ENCODE measurements around the gene WNT6. TPM values are rescaled to one million over a fixed set of nuclear protein-coding genes. Genes with fewer than 3 reads are reported as not detected.

Gene WNT6
- total and polyA plus RNA-seq, 4 experiments from 2014 or later: 0.26 TPM; not detected in 3

DNA sequence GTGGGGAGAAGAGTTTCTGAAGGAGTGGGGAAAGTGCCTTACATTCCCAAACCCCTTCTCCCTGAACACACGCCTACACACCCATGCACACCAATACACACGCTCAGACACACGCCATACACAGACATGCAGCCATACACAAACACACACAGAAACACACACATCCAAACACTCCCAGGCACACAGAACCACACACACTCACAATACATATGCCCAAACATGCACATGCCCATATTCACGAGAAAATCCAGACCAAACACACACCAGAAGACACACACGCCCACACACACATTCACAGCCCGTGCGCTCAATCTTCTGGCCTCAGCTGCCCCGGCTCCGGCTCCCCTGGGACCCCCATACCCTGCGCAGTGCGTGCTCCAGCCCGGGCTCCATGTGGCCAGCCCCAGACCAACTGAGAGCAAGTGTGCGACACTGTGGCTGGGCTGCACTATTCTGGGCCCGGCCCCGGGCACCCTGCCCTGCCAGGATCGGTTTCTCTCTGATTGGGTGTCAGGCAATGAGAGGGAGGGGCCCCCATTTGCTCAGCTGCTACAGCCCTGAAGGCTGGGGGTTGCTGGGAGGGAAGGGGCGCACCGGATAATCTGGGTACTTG lies 28.1 kb upstream of the WNT6 start, which contains the start of gene PRKAG3:
PRKAG3 (minus strand) TSS at position 426 of the 613 bp plus-strand sequence.
- H3K27ac Mint-ChIP-seq: peak within 1 kb of the TSS in 2 of 7 donors; percentile 48 to 68
- peaks cover 0 to 3% (median 0%) of the 10 kb centered on the region in 8 donors for H3K9me3 Mint-ChIP-seq
- H3K27me3 Mint-ChIP-seq: peaks cover 27 to 44% of the 10 kb centered on the region in 2 donors
- H3K27me3 ChIP-seq (ENCODE audit: insufficient read depth, low read length): no peaks in the 10 kb centered on the region
- H3K4me3 ChIP-seq (ENCODE audit: low read length in 2 of 2): no peak within 1 kb of the TSS
- CTCF ChIA-PET (ENCODE audit: partially characterized antibody): no interaction called here
- DNase-seq: no peak
- no peaks in the 10 kb centered on the region for H3K9me3 ChIP-seq (ENCODE audit: control insufficient read depth in 1 of 2, low read length in 2 of 2)
- intact Hi-C loops (cut with micrococcal nuclease): no loop called here
- POLR2A ChIA-PET (ENCODE audit: partially characterized antibody): no interaction called here
- no peak within 1 kb of the TSS for H3K4me3 Mint-ChIP-seq
- H3K4me1 ChIP-seq (ENCODE audit: insufficient read depth, low read length): no peaks in the 10 kb centered on the region
- H3K27ac ChIP-seq (ENCODE audit: low read depth, low read length): no peak within 1 kb of the TSS
- no peaks in the 10 kb centered on the region for H3K4me1 Mint-ChIP-seq
- H3K36me3 ChIP-seq (ENCODE audit: insufficient read depth, low read length): no peaks in the 10 kb centered on the region
- no peaks in the 10 kb centered on the region for H3K36me3 Mint-ChIP-seq

DNA sequence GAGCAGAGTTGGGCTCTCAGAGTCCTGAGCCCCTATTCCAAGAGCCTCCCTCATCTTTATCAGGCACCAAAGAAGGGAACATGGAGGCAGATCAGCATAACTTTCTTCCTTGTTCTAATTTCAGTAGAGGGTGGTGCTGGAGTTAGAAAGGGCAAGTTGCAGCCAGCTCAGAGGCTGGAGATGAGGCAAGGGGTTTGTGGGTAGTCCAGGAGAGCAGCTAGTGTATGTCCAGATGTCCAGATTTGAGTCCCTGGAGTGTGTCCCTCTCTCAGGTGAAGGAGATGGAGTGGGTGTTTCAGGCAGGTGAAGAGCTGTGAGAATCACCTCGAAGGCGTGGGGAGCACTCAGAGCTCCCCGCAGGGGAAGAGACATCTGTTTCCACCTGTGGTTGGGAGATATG lies 27.5 kb upstream of the WNT6 start:
- ChIA-PET POLR2A (ENCODE audit: partially characterized antibody) (no interaction called here), CTCF (ENCODE audit: partially characterized antibody) (no interaction called here)
- intact Hi-C loops (cut with micrococcal nuclease): no loop called here
- Histone ChIP-seq H3K4me1 (ENCODE audit: insufficient read depth, low read length) (no peaks in the 10 kb centered on the region), H3K27me3 (ENCODE audit: insufficient read depth, low read length) (no peaks in the 10 kb centered on the region), H3K36me3 (ENCODE audit: insufficient read depth, low read length) (no peaks in the 10 kb centered on the region), H3K4me3 (ENCODE audit: low read length in 2 of 2) (no peak overlapping the region), H3K27ac (ENCODE audit: low read depth, low read length) (no peak overlapping the region), H3K9me3 (ENCODE audit: control insufficient read depth in 1 of 2, low read length in 2 of 2) (no peaks in the 10 kb centered on the region)
- Mint-ChIP-seq H3K4me1 (no peaks in the 10 kb centered on the region), H3K9me3 (peaks cover 0 to 7% (median 5%) of the 10 kb centered on the region in 8 donors), H3K27ac (peak overlapping the region in 2 of 7 donors; percentile 48 to 68), H3K27me3 (peaks cover 29 to 45% of the 10 kb centered on the region in 2 donors), H3K36me3 (no peaks in the 10 kb centered on the region), H3K4me3 (no peak overlapping the region)
- no peak for DNase-seq

GRCh38 chr2:218832520-218832919 lies 27.1 kb upstream of the WNT6 start:
- H3K36me3 ChIP-seq (ENCODE audit: insufficient read depth, low read length): no peaks in the 10 kb centered on the region
- Mint-ChIP-seq H3K27me3 (peaks cover 30 to 44% of the 10 kb centered on the region in 2 donors), H3K27ac (no peak overlapping the region), H3K4me1 (no peaks in the 10 kb centered on the region), H3K4me3 (no peak overlapping the region), H3K9me3 (peaks cover 0 to 11% (median 9%) of the 10 kb centered on the region in 8 donors), H3K36me3 (no peaks in the 10 kb centered on the region)
- no peaks in the 10 kb centered on the region for H3K9me3 ChIP-seq (ENCODE audit: control insufficient read depth in 1 of 2, low read length in 2 of 2)
- no peak overlapping the region for H3K4me3 ChIP-seq (ENCODE audit: low read length in 2 of 2)
- H3K27me3 ChIP-seq (ENCODE audit: insufficient read depth, low read length): no peaks in the 10 kb centered on the region
- intact Hi-C loops (cut with micrococcal nuclease): no loop called here
- DNase-seq: no peak
- no peak overlapping the region for H3K27ac ChIP-seq (ENCODE audit: low read depth, low read length)
- CTCF ChIA-PET (ENCODE audit: partially characterized antibody): no interaction called here
- POLR2A ChIA-PET (ENCODE audit: partially characterized antibody): no interaction called here
- H3K4me1 ChIP-seq (ENCODE audit: insufficient read depth, low read length): no peaks in the 10 kb centered on the region

- Histone ChIP-seq H3K36me3 (ENCODE audit: insufficient read depth, low read length) (no peaks in the 10 kb centered on the region), H3K27me3 (ENCODE audit: insufficient read depth, low read length) (no peaks in the 10 kb centered on the region), H3K27ac (ENCODE audit: low read depth, low read length) (no peak overlapping the region), H3K9me3 (ENCODE audit: control insufficient read depth in 1 of 2, low read length in 2 of 2) (no peaks in the 10 kb centered on the region), H3K4me3 (ENCODE audit: low read length in 2 of 2) (no peak overlapping the region), H3K4me1 (ENCODE audit: insufficient read depth, low read length) (no peaks in the 10 kb centered on the region)
- intact Hi-C loops (cut with micrococcal nuclease): no loop called here
- ChIA-PET CTCF (ENCODE audit: partially characterized antibody) (no interaction called here), POLR2A (ENCODE audit: partially characterized antibody) (no interaction called here)
- no peak for DNase-seq
- no peaks in the 10 kb centered on the region for H3K4me1 Mint-ChIP-seq
- H3K27me3 Mint-ChIP-seq: peaks cover 29 to 48% of the 10 kb centered on the region in 2 donors
- no peak overlapping the region for H3K4me3 Mint-ChIP-seq
- peaks cover 0 to 17% (median 14%) of the 10 kb centered on the region in 8 donors for H3K9me3 Mint-ChIP-seq
- peaks cover 0 to 4% of the 10 kb centered on the region in 2 donors for H3K36me3 Mint-ChIP-seq
- peak overlapping the region in 1 of 7 donors; percentile 18 for H3K27ac Mint-ChIP-seq
These were observed 26.5 kb upstream of the WNT6 start for GRCh38 chr2:218833023-218833609.

GRCh38 chr2:218834685-218835084 lies 24.9 kb upstream of the WNT6 start:
- DNase-seq: no peak
- intact Hi-C loops (cut with micrococcal nuclease): no loop called here
- POLR2A ChIA-PET (ENCODE audit: partially characterized antibody): no interaction called here
- peaks cover 41 to 45% of the 10 kb centered on the region in 2 donors for H3K27me3 Mint-ChIP-seq
- CTCF ChIA-PET (ENCODE audit: partially characterized antibody): no interaction called here
- H3K9me3 ChIP-seq (ENCODE audit: control insufficient read depth in 1 of 2, low read length in 2 of 2): no peaks in the 10 kb centered on the region
- no peak overlapping the region for H3K4me3 ChIP-seq (ENCODE audit: low read length in 2 of 2)
- H3K9me3 Mint-ChIP-seq: peaks cover 0 to 21% (median 15%) of the 10 kb centered on the region in 8 donors
- H3K36me3 ChIP-seq (ENCODE audit: insufficient read depth, low read length): no peaks in the 10 kb centered on the region
- H3K4me3 Mint-ChIP-seq: no peak overlapping the region
- no peaks in the 10 kb centered on the region for H3K27me3 ChIP-seq (ENCODE audit: insufficient read depth, low read length)
- H3K27ac Mint-ChIP-seq: no peak overlapping the region
- peaks cover 0 to 4% of the 10 kb centered on the region in 2 donors for H3K36me3 Mint-ChIP-seq
- no peaks in the 10 kb centered on the region for H3K4me1 Mint-ChIP-seq
- no peaks in the 10 kb centered on the region for H3K4me1 ChIP-seq (ENCODE audit: insufficient read depth, low read length)
- no peak overlapping the region for H3K27ac ChIP-seq (ENCODE audit: low read depth, low read length)

- no peak for DNase-seq
These were observed 22.1 kb upstream of the WNT6 start for GRCh38 chr2:218837495-218837894.

DNA sequence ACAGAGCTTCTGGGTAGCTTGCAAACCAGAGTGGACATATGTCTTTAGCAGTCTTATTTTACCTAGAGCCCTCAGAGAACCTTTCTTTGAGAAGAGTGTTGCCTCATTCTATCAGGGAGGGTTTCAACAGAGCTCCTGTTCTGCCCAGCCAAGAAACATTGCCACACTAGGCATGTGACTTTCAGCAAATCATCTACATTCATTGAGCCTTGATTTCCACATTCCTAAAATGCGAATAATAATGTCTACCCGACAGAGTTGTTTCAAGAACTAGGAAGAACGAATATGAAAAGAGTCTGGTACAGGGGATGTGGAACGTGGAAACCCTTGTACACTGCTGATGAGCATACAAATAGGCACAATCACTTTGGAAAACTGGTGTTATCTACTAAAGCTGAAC lies 20.2 kb upstream of the WNT6 start:
- H3K36me3 Mint-ChIP-seq: peaks cover 0 to 4% of the 10 kb centered on the region in 2 donors
- no peak for DNase-seq
- intact Hi-C loops (cut with micrococcal nuclease): no loop called here

More at GRCh38 chr2:218837495-218837894, 22.1 kb upstream of the WNT6 start:
- Mint-ChIP-seq H3K4me3 (no peak overlapping the region), H3K27ac (no peak overlapping the region), H3K9me3 (peaks cover 0 to 21% (median 15%) of the 10 kb centered on the region in 8 donors), H3K36me3 (peaks cover 0 to 4% of the 10 kb centered on the region in 2 donors), H3K4me1 (no peaks in the 10 kb centered on the region), H3K27me3 (peaks cover 34 to 43% of the 10 kb centered on the region in 2 donors)
- Histone ChIP-seq H3K27me3 (ENCODE audit: insufficient read depth, low read length) (no peaks in the 10 kb centered on the region), H3K36me3 (ENCODE audit: insufficient read depth, low read length) (no peaks in the 10 kb centered on the region), H3K4me3 (ENCODE audit: low read length in 2 of 2) (no peak overlapping the region), H3K27ac (ENCODE audit: low read depth, low read length) (no peak overlapping the region), H3K4me1 (ENCODE audit: insufficient read depth, low read length) (no peaks in the 10 kb centered on the region), H3K9me3 (ENCODE audit: control insufficient read depth in 1 of 2, low read length in 2 of 2) (no peaks in the 10 kb centered on the region)
- intact Hi-C loops (cut with micrococcal nuclease): no loop called here
- CTCF ChIA-PET (ENCODE audit: partially characterized antibody): interaction anchor here (1.2 to 1.4 kb wide), 3 partner anchors 10 to 60 kb away, joined by 3 to 5 read pairs (median 3); no protein-coding TSS in a partner anchor
- POLR2A ChIA-PET (ENCODE audit: partially characterized antibody): no interaction called here

More for the DNA sequence above, 20.2 kb upstream of the WNT6 start:
- Mint-ChIP-seq H3K27me3 (peaks cover 26 to 43% of the 10 kb centered on the region in 2 donors), H3K27ac (no peak overlapping the region), H3K4me3 (no peak overlapping the region), H3K9me3 (peaks cover 0 to 21% (median 15%) of the 10 kb centered on the region in 8 donors), H3K4me1 (no peaks in the 10 kb centered on the region)
- Histone ChIP-seq H3K9me3 (ENCODE audit: control insufficient read depth in 1 of 2, low read length in 2 of 2) (no peaks in the 10 kb centered on the region), H3K27me3 (ENCODE audit: insufficient read depth, low read length) (no peaks in the 10 kb centered on the region), H3K4me3 (ENCODE audit: low read length in 2 of 2) (no peak overlapping the region), H3K27ac (ENCODE audit: low read depth, low read length) (no peak overlapping the region), H3K36me3 (ENCODE audit: insufficient read depth, low read length) (no peaks in the 10 kb centered on the region), H3K4me1 (ENCODE audit: insufficient read depth, low read length) (no peaks in the 10 kb centered on the region)
- CTCF ChIA-PET (ENCODE audit: partially characterized antibody): interaction anchor here (1.0 kb wide), 1 partner anchor 8 kb away, joined by 3 read pairs; no protein-coding TSS in a partner anchor
- POLR2A ChIA-PET (ENCODE audit: partially characterized antibody): no interaction called here

All from CD4-positive, alpha-beta memory T cell (primary cell).